ENCODE data around the gene BRI3BP. TPM values are rescaled to one million over a fixed set of nuclear protein-coding genes. Genes with fewer than 3 reads are reported as not detected.

BRI3BP gene
- total and polyA plus RNA-seq, 9 of the 15 experiments (the other 6 are each of a cell fraction or from before 2014, with no cell fraction given): 12.3 to 25.0 (median 16.6) TPM

- in situ Hi-C loops (cut with MboI): no loop called here
- no peak overlapping the region for H2AFZ ChIP-seq (ENCODE audit: low read depth, low read length)
- ChIA-PET POLR2A (interaction anchor here (0.6 to 3.0 kb wide), 2 partner anchors 9 to 12 kb away, joined by 3 to 9 read pairs; no protein-coding TSS in a partner anchor), CTCF (ENCODE audit: low intra/inter-chr PET ratio) (interaction anchor here (0.6 kb wide), 1 partner anchor 101 kb away, joined by 5 read pairs; no protein-coding TSS in a partner anchor)
- no peak for ATAC-seq
- peaks cover 2% of the 10 kb centered on the region for H3K9me1 ChIP-seq (ENCODE audit: control insufficient read depth, insufficient read depth, low read length)
- H3K9ac ChIP-seq (ENCODE audit: insufficient read depth in 1 of 2, low read depth in 2 of 2, low read length in 2 of 2): 0 out of 4 replicates have a peak overlapping the region, but pooled peaks of 1 of the 2 experiments have one; percentile 23
- DNase-seq (ENCODE audit: extremely low read depth in 1 of 4, low spot score in 3 of 4): peak in 1 of 4 experiments; percentile 14
- WGBS (ENCODE audit: insufficient coverage, low coverage, missing lambda C conversion rate): 94% methylated on average over 36 of the region's 47 CpGs
- no peaks in the 10 kb centered on the region for H4K20me1 ChIP-seq (replicated peaks; ENCODE audit: control insufficient read depth, insufficient read depth, low read length)
- intact Hi-C loops (cut with micrococcal nuclease): no loop called here
- H3K27me3 ChIP-seq (ENCODE audit: control insufficient read depth in 2 of 2, insufficient read depth in 2 of 2, low read length in 2 of 2): no peaks in the 10 kb centered on the region
- peaks cover 81% of the 10 kb centered on the region; the same call in 2 of the 3 replicates for H3K36me3 ChIP-seq (ENCODE audit: control insufficient read depth, insufficient read depth, low read length)
- H3K4me1 ChIP-seq (replicated peaks in 1 of 2; ENCODE audit: control insufficient read depth in 2 of 2, insufficient read depth in 2 of 2, low read length in 2 of 2): peaks cover 0 to 11% of the 10 kb centered on the region in 2 experiments; a peak in 1 of 5 replicates
- no TSS peak for BruUV-seq (replicated peaks)
- no peak overlapping the region for H3K27ac ChIP-seq (ENCODE audit: extremely low read depth, low read depth, low read length)
- H3K4me3 ChIP-seq: no peak overlapping the region
- no peak for FAIRE-seq
- H3K79me2 ChIP-seq (ENCODE audit: control insufficient read depth, insufficient read depth, low read length): no peaks in the 10 kb centered on the region
- H3K4me2 ChIP-seq (ENCODE audit: insufficient read depth, low read length): no peak overlapping the region
- no peaks in the 10 kb centered on the region for H3K9me3 ChIP-seq (replicated peaks; ENCODE audit: control insufficient read depth, insufficient read depth, low read depth, low read length)
- peak; percentile 23; the same call in 1 of the 2 replicates for TF ChIP-seq POLR2G (IDR thresholded peaks at IDR 0.05; ENCODE audit: low read depth, low read length)
- TF ChIP-seq FOXJ3 (CRISPR knock-in tag; IDR thresholded peaks at IDR 0.05): no peak
- TF ChIP-seq FOSL1 (tag; conservative IDR thresholded peaks at IDR 0.05): no peak
- no peak for TF ChIP-seq ZBTB34 (CRISPR knock-in tag; IDR thresholded peaks at IDR 0.05)
These were observed 43.4 kb upstream of the BRI3BP start for GRCh38 chr12:124949779-124950728.
